GM20000 (cell line): ENCODE results near the gene DOK7.

Source experiments
- DNase-seq: peaks from one replicate; pipeline ENCODE4 v3.0.0; 2012; ENCODE audit warnings: low spot score
- CTCF ChIP-seq: IDR thresholded peaks from 2 replicates; pipeline ENCODE4 v1.5.1; 2012; ENCODE audit warnings: mild to moderate bottlenecking, control low read depth; ENCODE audit errors: extremely low read depth, missing control alignments

Gene DOK7

GRCh38 chr4:3471886-3472285 is 8.8 kb downstream of the DOK7 start:
- TF ChIP-seq CTCF: no peak
- no peak for DNase-seq

GRCh38 chr4:3472411-3473141 is 9.5 kb downstream of the DOK7 start:
- no peak for DNase-seq
- TF ChIP-seq CTCF: no peak

- TF ChIP-seq CTCF: no peak
- no peak for DNase-seq
Measured at GRCh38 chr4:3473181-3473950, 10.3 kb downstream of the DOK7 start.

- no peak for TF ChIP-seq CTCF
- no peak for DNase-seq
Measured at GRCh38 chr4:3473996-3474765, 11.1 kb downstream of the DOK7 start.

DNA sequence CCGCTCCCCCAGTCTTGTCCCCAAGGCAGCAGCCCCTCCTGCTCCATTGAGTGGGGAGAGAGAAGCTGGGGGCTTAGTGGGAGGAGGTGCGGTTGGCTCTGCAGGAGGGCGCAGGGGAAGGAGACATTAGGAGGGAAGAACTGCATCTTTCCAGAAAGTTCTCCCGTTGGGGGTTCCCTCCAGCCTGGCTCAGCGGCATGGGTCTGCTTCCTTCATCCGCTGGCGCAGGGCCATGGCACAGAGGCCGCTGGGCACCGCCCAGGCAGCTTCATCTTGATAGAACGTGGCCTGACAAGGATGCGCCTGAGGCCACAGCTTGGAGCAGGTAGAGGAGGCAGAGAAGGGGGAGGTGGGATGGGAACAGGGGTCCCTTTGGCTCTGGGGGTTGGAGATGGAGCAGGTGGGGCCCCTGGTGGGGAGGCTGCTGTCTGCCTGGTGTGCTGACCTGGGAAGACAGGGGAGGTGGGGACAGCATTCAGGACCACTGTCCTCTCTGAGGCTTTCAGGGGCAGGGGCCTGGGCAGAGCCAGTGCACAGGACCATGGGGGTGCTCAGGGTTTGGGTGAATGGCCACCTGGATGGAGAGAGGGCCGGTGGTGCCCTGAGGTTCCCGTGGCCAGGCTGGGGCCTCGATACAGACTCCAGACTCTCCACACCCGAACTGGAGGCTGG is 12.1 kb downstream of the DOK7 start:
- no peak for TF ChIP-seq CTCF
- no peak for DNase-seq

DNA sequence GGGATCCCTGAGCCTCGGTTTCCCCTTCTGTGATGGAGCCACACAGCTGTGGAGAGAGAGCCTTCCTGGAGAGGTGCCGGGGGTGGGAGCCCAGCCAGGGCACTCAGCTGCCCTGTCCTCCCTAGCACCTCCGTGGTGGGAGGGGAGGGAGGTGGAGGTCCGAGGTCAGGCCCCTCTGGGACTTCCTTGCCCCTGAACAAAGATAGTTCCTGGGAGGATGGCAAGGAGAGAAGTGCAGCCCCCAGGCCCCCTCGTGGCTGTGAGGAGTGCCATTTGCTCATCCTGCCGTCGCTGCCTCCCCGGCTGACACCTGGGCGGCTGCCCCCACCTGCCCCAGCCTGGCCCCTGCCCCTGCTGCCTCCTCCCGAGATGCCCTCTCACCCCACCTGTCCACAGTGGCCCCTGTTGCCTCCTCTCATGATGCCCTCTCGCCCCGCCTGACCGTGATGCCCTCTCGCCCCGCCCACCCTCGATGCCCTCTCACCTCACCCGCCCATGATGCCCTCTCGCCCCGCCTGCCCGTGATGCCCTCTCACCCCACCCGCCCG is 12.7 kb downstream of the DOK7 start:
- DNase-seq: no peak

More for the DNA sequence above, 12.7 kb downstream of the DOK7 start:
- TF ChIP-seq CTCF: no peak
